Measurements from ENCODE around the gene SH3PXD2A.

DNA sequence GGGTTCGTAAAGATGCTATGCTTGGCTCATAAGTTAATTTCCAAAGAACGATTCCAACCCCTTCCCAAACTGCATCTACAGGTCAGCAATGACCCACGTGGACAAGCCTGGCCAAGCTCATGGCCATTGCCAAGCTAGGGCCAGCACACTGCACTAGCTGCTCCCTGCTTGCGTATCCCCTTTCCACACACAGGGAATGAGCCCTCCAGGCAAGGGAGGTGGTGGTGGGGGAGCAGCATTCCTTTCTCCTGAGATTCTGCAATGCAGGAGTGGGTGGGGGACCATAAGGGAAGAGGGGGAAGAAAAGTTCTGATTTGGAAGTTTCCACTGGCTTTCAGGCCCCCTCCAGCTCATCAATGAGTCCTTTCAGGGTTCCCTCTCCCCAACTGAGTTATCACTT is 56.0 kb downstream of the SH3PXD2A start:
- TF ChIP-seq EZH2 (IDR thresholded peaks at IDR 0.05; ENCODE audit: borderline replicate concordance, insufficient read depth, low read depth, low read length, poor library complexity, severe bottlenecking): no peak
- no peak for TF ChIP-seq CTCF (IDR thresholded peaks at IDR 0.05)
